GM23248 (cell line): ENCODE results near the gene XRCC6.

ENCODE experiments used
- EZH2 ChIP-seq: fragments of 200-600 bp; sonication (generic); IDR thresholded peaks from 2 replicates; pipeline ENCODE4 v1.6.1; 2018; ENCODE audit warnings: antibody characterized with exemption, mild to moderate bottlenecking; ENCODE audit not compliant: insufficient read depth, poor library complexity, severe bottlenecking
- EZH2phosphoT487 ChIP-seq: fragments of 200-600 bp; sonication (generic); IDR thresholded peaks from 2 replicates; pipeline ENCODE4 v1.6.1; 2018; ENCODE audit warnings: antibody characterized with exemption, moderate library complexity, mild to moderate bottlenecking, low read depth; ENCODE audit not compliant: insufficient read depth

- TF ChIP-seq EZH2phosphoT487 (no peak), EZH2 (no peak)
These were observed 17.7 kb downstream of the XRCC6 start for GRCh38 chr22:41638748-41639147.
